GM12865 (cell line): ENCODE data around the gene PCGF3.

Experiments used
- DNase-seq: peaks from one replicate; pipeline ENCODE4 v3.0.0; 2010; ENCODE audit warnings: low read depth
- H3K4me3 ChIP-seq: 2 replicates; pipeline ENCODE4 v1.5.1; 2011; ENCODE audit warnings: mild to moderate bottlenecking, low read depth, low read length, control low read depth
- CTCF ChIP-seq: IDR thresholded peaks from 2 replicates; pipeline ENCODE4 v1.5.1; 2011; ENCODE audit warnings: low read length, control low read depth, low read depth, inconsistent platforms; ENCODE audit not compliant: insufficient read depth; ENCODE audit errors: missing control alignments

Gene PCGF3

GRCh38 chr4:685679-686412, 19.8 kb upstream of the PCGF3 start:
- no peak for TF ChIP-seq CTCF

GRCh38 chr4:686413-687040, 19.1 kb upstream of the PCGF3 start:
- no peak for TF ChIP-seq CTCF
- no peak overlapping the region for H3K4me3 ChIP-seq
- DNase-seq, result no peak

More at GRCh38 chr4:685679-686412, 19.8 kb upstream of the PCGF3 start:
- H3K4me3 ChIP-seq, result no peak overlapping the region
- no peak for DNase-seq

- H3K4me3 ChIP-seq, result no peak overlapping the region
- TF ChIP-seq CTCF, result no peak
- no peak for DNase-seq
Observed at GRCh38 chr4:687048-687970, 18.3 kb upstream of the PCGF3 start.

- no peak overlapping the region for H3K4me3 ChIP-seq
- no peak for TF ChIP-seq CTCF
- no peak for DNase-seq
Observed at GRCh38 chr4:687971-688853, 17.4 kb upstream of the PCGF3 start.

GRCh38 chr4:688854-689681, 16.6 kb upstream of the PCGF3 start, which contains the start of gene SLC49A3:
SLC49A3 (minus strand) TSS chr4:689151; CDS start chr4:689127, 24 bp downstream.
- no peak for DNase-seq
- no peak within 1 kb of the TSS for H3K4me3 ChIP-seq

More at GRCh38 chr4:688854-689681, 16.6 kb upstream of the PCGF3 start, which contains the start of gene SLC49A3:
- TF ChIP-seq CTCF, result no peak
